HFF-Myc (cell line): ENCODE data around the gene OR8B3.
"Not testable (repeated sequence)": the region's sequence is repeated elsewhere in the genome, so short reads cannot be mapped to it uniquely, and the experiment has no call there.

Experiments used
- DNase-seq: peaks from one replicate; pipeline ENCODE4 v3.0.0-alpha.2; 2011; ENCODE audit warnings: low read depth; ENCODE audit errors: extremely low read depth
- H3K4me3 ChIP-seq: replicated peaks from 2 replicates; pipeline ENCODE4 v1.5.1; 2011; ENCODE audit warnings: low read depth, mild to moderate bottlenecking, control low read depth, low read length
- TF ChIP-seq, protein P1 (sequence below): IDR thresholded peaks from 2 replicates; pipeline ENCODE4 v1.5.1; 2012; ENCODE audit warnings: mild to moderate bottlenecking, low read depth, low read length, control low read depth; ENCODE audit errors: missing control alignments

Gene OR8B3

DNA sequence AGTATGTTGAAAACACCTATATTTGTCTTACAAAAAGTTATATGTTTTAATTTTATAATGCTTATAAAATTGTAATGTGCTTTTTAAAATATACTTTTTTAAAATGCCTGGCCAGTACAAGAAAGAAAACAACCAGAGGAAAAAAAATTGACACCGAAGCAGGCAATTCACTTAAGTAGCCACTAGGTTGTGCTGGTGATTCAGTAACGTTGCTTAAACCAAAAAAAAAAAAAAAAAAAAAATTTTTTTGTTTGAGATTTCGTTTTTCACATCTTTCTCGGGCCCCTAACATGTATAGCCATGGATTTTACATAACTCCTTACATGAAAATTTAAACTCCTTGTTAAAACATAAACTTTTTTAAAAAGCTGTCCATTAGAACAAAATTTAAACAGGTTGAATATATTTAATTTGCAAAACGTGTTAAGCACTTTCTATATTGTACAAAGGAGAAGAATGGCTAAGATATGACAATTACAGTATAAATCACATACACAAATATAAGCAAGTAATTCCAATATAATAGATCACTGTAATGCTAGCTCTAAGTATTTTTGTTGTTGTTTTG, 16.6 kb upstream of the OR8B3 start:
- DNase-seq = peak; percentile 2

GRCh38 chr11:124409906-124410305, 11.1 kb upstream of the OR8B3 start:
- TF ChIP-seq, protein P1, sequence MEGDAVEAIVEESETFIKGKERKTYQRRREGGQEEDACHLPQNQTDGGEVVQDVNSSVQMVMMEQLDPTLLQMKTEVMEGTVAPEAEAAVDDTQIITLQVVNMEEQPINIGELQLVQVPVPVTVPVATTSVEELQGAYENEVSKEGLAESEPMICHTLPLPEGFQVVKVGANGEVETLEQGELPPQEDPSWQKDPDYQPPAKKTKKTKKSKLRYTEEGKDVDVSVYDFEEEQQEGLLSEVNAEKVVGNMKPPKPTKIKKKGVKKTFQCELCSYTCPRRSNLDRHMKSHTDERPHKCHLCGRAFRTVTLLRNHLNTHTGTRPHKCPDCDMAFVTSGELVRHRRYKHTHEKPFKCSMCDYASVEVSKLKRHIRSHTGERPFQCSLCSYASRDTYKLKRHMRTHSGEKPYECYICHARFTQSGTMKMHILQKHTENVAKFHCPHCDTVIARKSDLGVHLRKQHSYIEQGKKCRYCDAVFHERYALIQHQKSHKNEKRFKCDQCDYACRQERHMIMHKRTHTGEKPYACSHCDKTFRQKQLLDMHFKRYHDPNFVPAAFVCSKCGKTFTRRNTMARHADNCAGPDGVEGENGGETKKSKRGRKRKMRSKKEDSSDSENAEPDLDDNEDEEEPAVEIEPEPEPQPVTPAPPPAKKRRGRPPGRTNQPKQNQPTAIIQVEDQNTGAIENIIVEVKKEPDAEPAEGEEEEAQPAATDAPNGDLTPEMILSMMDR = no peak
- no peak for DNase-seq
- no peak overlapping the region for H3K4me3 ChIP-seq

More for the DNA sequence above, 16.6 kb upstream of the OR8B3 start:
- no peak overlapping the region for H3K4me3 ChIP-seq
- TF ChIP-seq, protein P1 = peak; percentile 39

- no peak overlapping the region for H3K4me3 ChIP-seq
- DNase-seq = no peak
- TF ChIP-seq, protein P1 = no peak
These were observed 6.8 kb upstream of the OR8B3 start for GRCh38 chr11:124405581-124405980.

DNA sequence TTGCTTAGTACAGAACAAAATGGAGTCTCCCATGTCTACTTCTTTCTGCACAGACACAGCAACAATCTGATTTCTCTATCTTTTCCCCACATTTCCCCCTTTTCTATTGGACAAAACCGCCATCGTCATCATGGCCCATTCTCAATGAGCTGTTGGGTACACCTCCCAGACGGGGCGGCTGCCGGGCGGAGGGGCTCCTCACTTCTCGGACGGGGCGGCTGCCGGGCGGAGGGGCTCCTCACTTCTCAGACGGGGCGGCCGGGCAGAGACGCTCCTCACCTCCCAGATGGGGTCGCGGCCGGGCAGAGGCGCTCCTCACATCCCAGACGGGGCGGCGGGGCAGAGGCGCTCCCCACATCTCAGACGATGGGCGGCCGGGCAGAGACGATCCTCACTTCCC, 4.4 kb upstream of the OR8B3 start:
- not testable (repeated sequence) for DNase-seq, H3K4me3 ChIP-seq

- H3K4me3 ChIP-seq = no peak overlapping the region
- peak; percentile 53 for DNase-seq
- TF ChIP-seq, protein P1 = peak; percentile 75
These were observed 3.6 kb upstream of the OR8B3 start for GRCh38 chr11:124402326-124402922.

DNA sequence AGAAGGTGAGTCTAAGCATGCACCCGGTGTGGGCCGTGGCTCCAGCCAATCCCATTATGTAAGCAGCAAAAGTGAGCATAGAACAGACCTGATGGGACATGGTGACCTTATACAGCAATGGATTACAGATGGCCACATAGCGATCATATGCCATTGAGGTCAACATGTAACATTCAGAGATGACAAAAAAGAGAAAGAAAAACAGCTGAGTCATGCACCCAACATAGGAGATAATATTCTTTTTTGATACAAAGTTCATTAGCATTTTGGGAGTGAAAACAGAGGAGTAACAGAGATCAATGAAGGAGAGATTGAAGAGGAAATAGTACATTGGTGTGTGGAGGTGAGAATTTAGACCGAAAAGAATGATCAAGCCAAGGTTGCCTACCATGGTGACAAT, 2.0 kb downstream of the OR8B3 start:
- DNase-seq, H3K4me3 ChIP-seq: not testable (repeated sequence)

DNA sequence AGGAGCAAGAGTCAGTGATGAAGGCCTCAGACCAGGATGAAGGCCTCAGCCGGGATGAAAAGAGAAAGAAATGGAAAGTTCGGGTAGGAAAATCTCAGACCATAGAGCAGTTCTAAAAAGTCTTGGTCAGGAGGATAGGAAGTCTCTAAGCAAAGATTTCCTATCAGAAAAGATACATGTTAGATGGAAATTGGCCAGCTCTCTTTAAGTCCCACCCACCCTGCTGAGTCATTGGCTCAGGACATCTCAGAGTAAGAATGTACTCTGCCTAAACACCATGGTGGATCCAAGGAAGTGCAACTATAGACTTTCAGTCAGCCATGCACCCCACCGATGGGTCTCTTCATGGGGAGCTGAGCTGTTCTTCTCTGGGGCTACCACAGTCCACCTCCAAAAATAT, 4.4 kb downstream of the OR8B3 start:
- no peak for DNase-seq
- H3K4me3 ChIP-seq = no peak overlapping the region
- TF ChIP-seq, protein P1 = no peak

- TF ChIP-seq, protein P1 = no peak
- DNase-seq = no peak
- no peak within 1 kb of the TSS for H3K4me3 ChIP-seq
These were observed 14.4 kb downstream of the OR8B3 start, which contains the start of gene OR8B2 for GRCh38 chr11:124384399-124384798. TSS of gene OR8B2 (minus strand) at chr11:124384499. CDS start at chr11:124383343, 1,156 bp downstream.

- not testable (repeated sequence) for H3K4me3 ChIP-seq, DNase-seq
These were observed 16.0 kb downstream of the OR8B3 start for GRCh38 chr11:124382857-124383256.
